Keratinocyte (primary cell): ENCODE measurements around the gene RPS29. TPM values are rescaled to one million over a fixed set of nuclear protein-coding genes. Genes with fewer than 3 reads are reported as not detected.

ENCODE experiments used
- DNase-seq: peaks from one replicate; pipeline ENCODE4 v3.0.0-alpha.2; 2011; ENCODE audit warnings: low read depth, missing footprints, low spot score
- FAIRE-seq: peaks from 2 replicates; lab custom pipeline; 2011; peaks lifted over from hg19 to GRCh38; lab: Jason Lieb, UNC
- H2AFZ ChIP-seq: 2 replicates; pipeline ENCODE4 v1.6.0; 2012; ENCODE audit warnings: low read length, control low read depth, inconsistent platforms; ENCODE audit not compliant: control insufficient read depth
- H3K27ac ChIP-seq: 2 replicates; pipeline ENCODE4 v1.5.1; 2011; ENCODE audit warnings: low read length; ENCODE audit not compliant: control insufficient read depth, insufficient read depth
- H3K27me3 ChIP-seq: 3 replicates; pipeline ENCODE4 v1.6.0; 2011; ENCODE audit warnings: low read length; ENCODE audit not compliant: control insufficient read depth, insufficient read depth; ENCODE audit errors: extremely low read depth
- H3K36me3 ChIP-seq, 2 experiments: 2 replicates in 1 of 2; 3 replicates in 1 of 2; pipeline ENCODE4 v1.5.1; 2011; ENCODE audit warnings: low read length in 2 of 2, mild to moderate bottlenecking in 1 of 2; ENCODE audit not compliant: control insufficient read depth in 2 of 2, insufficient read depth in 2 of 2; ENCODE audit errors: extremely low read depth in 1 of 2
- H3K4me1 ChIP-seq: 3 replicates; pipeline ENCODE4 v1.5.1; 2011; ENCODE audit warnings: low read length; ENCODE audit not compliant: control insufficient read depth, insufficient read depth; ENCODE audit errors: extremely low read depth
- H3K4me2 ChIP-seq: 3 replicates; pipeline ENCODE4 v1.6.0; 2011; ENCODE audit warnings: low read depth, low read length; ENCODE audit not compliant: control insufficient read depth, insufficient read depth; ENCODE audit errors: extremely low read depth
- H3K4me3 ChIP-seq, 3 experiments: fragments of 200-600 bp in 1 of 3; sonication (generic) in 1 of 3; 2 replicates in 2 of 3; 3 replicates in 1 of 3; pipeline ENCODE4 v1.5.1; 2011 to 2016; ENCODE audit warnings: low read length in 3 of 3, mild to moderate bottlenecking in 3 of 3, control low read depth in 2 of 3, inconsistent platforms in 1 of 3, low read depth in 1 of 3, mixed read lengths in 1 of 3, mixed run types in 1 of 3, moderate library complexity in 1 of 3; ENCODE audit not compliant: control insufficient read depth in 2 of 3, insufficient read depth in 2 of 3; ENCODE audit errors: extremely low read depth in 1 of 3
- H3K79me2 ChIP-seq: 2 replicates; pipeline ENCODE4 v1.6.0; 2012; ENCODE audit warnings: low read length; ENCODE audit not compliant: control insufficient read depth, insufficient read depth
- H3K9ac ChIP-seq: 3 replicates; pipeline ENCODE4 v1.6.0; 2011; ENCODE audit warnings: low read length; ENCODE audit not compliant: control insufficient read depth, insufficient read depth; ENCODE audit errors: extremely low read depth
- H3K9me1 ChIP-seq: 3 replicates; pipeline ENCODE4 v1.6.0; 2011; ENCODE audit warnings: low read length; ENCODE audit not compliant: control insufficient read depth, insufficient read depth; ENCODE audit errors: extremely low read depth
- H3K9me3 ChIP-seq: 2 replicates; pipeline ENCODE4 v1.5.1; 2012; ENCODE audit warnings: low read depth, low read length; ENCODE audit not compliant: control insufficient read depth
- H4K20me1 ChIP-seq: 3 replicates; pipeline ENCODE4 v1.6.0; 2011; ENCODE audit warnings: low read length; ENCODE audit not compliant: control insufficient read depth, insufficient read depth; ENCODE audit errors: extremely low read depth
- CTCF ChIP-seq, 3 experiments: IDR thresholded peaks in 1 of 3; conservative IDR thresholded peaks in 1 of 3; optimal IDR thresholded peaks in 1 of 3; 2 replicates in 2 of 3; 3 replicates in 1 of 3; pipeline versions ENCODE3 to v1.5.1; 2011; ENCODE audit warnings: low read length in 3 of 3, mild to moderate bottlenecking in 3 of 3, moderate library complexity in 2 of 3, control low read depth in 1 of 3, inconsistent platforms in 1 of 3; ENCODE audit not compliant: insufficient read depth in 2 of 3; ENCODE audit errors: extremely low read depth in 1 of 3
- EZH2 ChIP-seq: IDR thresholded peaks from one replicate; pipeline ENCODE4 v1.6.1; 2012; ENCODE audit warnings: inconsistent platforms, mild to moderate bottlenecking, low read length, moderate library complexity
- dilution Hi-C: fragments of 300-500 bp; cut with MboI; formaldehyde crosslinking; loops from one replicate; pipeline ENCODE4 v1.7.0; 2020; ENCODE audit warnings: low sequenced_read_pairs; ENCODE audit not compliant: extremely low pct_ligation_motif_present
- polyA plus RNA-seq, 5 experiments: library from polyadenylated mRNA; depleted of rRNA in 3 of 5; stranded (reverse) in 3 of 5; stranded (forward) in 1 of 5; unstranded in 1 of 5; fragments of >200 nt; gene quantifications; 1 replicate in 1 of 5; 2 replicates in 3 of 5; 3 replicates in 1 of 5; pipeline versions ENCODE4 v1.2.1 to v1.2.3, GENCODE V29; 2011 to 2012; ENCODE audit warnings: missing spikeins in 2 of 5, low read depth in 1 of 5, low replicate concordance in 1 of 5

The RPS29 gene
- polyA plus RNA-seq, 1 donor (not counting 4 experiments of a cell fraction or from before 2014, with no cell fraction given) = 3,884 TPM

DNA sequence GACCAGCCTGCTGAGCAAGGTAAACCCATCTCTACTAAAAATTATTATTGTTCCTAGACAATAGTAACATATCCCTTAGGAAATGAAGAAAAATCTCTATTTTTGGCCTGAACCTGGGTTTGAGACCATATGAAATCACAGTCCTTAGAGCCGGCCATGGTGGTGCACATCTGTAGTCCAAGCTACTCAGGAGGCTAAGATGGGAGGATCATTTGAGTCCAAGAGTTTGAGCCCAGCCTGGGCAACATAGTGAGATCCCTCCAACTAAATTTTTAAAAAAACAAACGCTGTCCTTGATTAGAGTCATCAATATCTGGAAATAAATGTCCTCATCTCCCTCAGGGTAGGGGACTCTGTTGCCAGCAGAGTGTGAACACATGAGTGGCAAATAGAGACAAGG lies 34.6 kb downstream of the RPS29 start:
- dilution Hi-C loops = no loop called here
- no peaks in the 10 kb centered on the region for H4K20me1 ChIP-seq
- no peaks in the 10 kb centered on the region for H3K36me3 ChIP-seq
- FAIRE-seq = no peak
- H3K9me1 ChIP-seq = no peaks in the 10 kb centered on the region
- H3K79me2 ChIP-seq = no peaks in the 10 kb centered on the region
- H3K4me3 ChIP-seq = no peak overlapping the region
- H3K9ac ChIP-seq = no peak overlapping the region
- no peak overlapping the region for H3K27ac ChIP-seq
- no peaks in the 10 kb centered on the region for H3K27me3 ChIP-seq
- no peak overlapping the region for H2AFZ ChIP-seq
- DNase-seq = no peak
- H3K9me3 ChIP-seq = no peaks in the 10 kb centered on the region
- no peak for TF ChIP-seq CTCF (optimal IDR thresholded peaks at IDR 0.05 in 1 of 3, IDR thresholded peaks at IDR 0.05 in 1 of 3, conservative IDR thresholded peaks at IDR 0.05 in 1 of 3; ENCODE audit: extremely low read depth in 1 of 3, insufficient read depth in 2 of 3, low read length in 3 of 3)
- no peak for TF ChIP-seq EZH2
- H3K4me1 ChIP-seq = peaks cover 4% of the 10 kb centered on the region
- H3K4me2 ChIP-seq = no peak overlapping the region

- Histone ChIP-seq H4K20me1 (no peaks in the 10 kb centered on the region), H3K27me3 (no peaks in the 10 kb centered on the region), H3K79me2 (no peaks in the 10 kb centered on the region), H3K4me2 (no peak overlapping the region), H2AFZ (no peak overlapping the region), H3K36me3 (no peaks in the 10 kb centered on the region), H3K9me3 (no peaks in the 10 kb centered on the region), H3K4me1 (peaks cover 4% of the 10 kb centered on the region), H3K9me1 (no peaks in the 10 kb centered on the region), H3K9ac (no peak overlapping the region), H3K4me3 (no peak overlapping the region), H3K27ac (no peak overlapping the region)
- no peak for DNase-seq
- dilution Hi-C loops = no loop called here
- no peak for FAIRE-seq
- TF ChIP-seq CTCF (optimal IDR thresholded peaks at IDR 0.05 in 1 of 3, IDR thresholded peaks at IDR 0.05 in 1 of 3, conservative IDR thresholded peaks at IDR 0.05 in 1 of 3; ENCODE audit: extremely low read depth in 1 of 3, insufficient read depth in 2 of 3, low read length in 3 of 3) (peak in 2 of 3 experiments; percentile 36 to 37), EZH2 (no peak)
Observed at GRCh38 chr14:49550286-49551184, 35.6 kb downstream of the RPS29 start.
